ENCODE results near the gene CELA3A.
"Not testable (repeated sequence)": the region's sequence is repeated elsewhere in the genome, so short reads cannot be mapped to it uniquely, and the experiment has no call there.

CELA3A gene

GRCh38 chr1:22014575-22015206, 13.2 kb downstream of the CELA3A start:
- not testable (repeated sequence) for H3K4me3 ChIP-seq (ENCODE audit: low read depth, low read length); DNase-seq (ENCODE audit: low read depth)

GRCh38 chr1:22018583-22019559, 17.4 kb downstream of the CELA3A start:
- peak; percentile 71 for DNase-seq (ENCODE audit: low read depth)
- H3K4me3 ChIP-seq (ENCODE audit: low read depth, low read length), result no peak overlapping the region
- TF ChIP-seq CTCF (IDR thresholded peaks at IDR 0.05; ENCODE audit: insufficient read depth, low read depth, low read length, missing control alignments), result peak; percentile 17

- H3K4me3 ChIP-seq (ENCODE audit: low read depth, low read length), result no peak overlapping the region
- DNase-seq (ENCODE audit: low read depth), result no peak
- TF ChIP-seq CTCF (IDR thresholded peaks at IDR 0.05; ENCODE audit: insufficient read depth, low read depth, low read length, missing control alignments), result no peak
These were observed 19.6 kb downstream of the CELA3A start for GRCh38 chr1:22021061-22021460.

GRCh38 chr1:22024485-22025367, 23.3 kb downstream of the CELA3A start:
- TF ChIP-seq CTCF (IDR thresholded peaks at IDR 0.05; ENCODE audit: insufficient read depth, low read depth, low read length, missing control alignments), result peak; percentile 15
- peak; percentile 84 for DNase-seq (ENCODE audit: low read depth)

GRCh38 chr1:22025368-22026155, 24.1 kb downstream of the CELA3A start:
- H3K4me3 ChIP-seq (ENCODE audit: low read depth, low read length), result peak overlapping the region; percentile 93
- no peak for TF ChIP-seq CTCF (IDR thresholded peaks at IDR 0.05; ENCODE audit: insufficient read depth, low read depth, low read length, missing control alignments)
- DNase-seq (ENCODE audit: low read depth), result peak; percentile 97

More at GRCh38 chr1:22024485-22025367, 23.3 kb downstream of the CELA3A start:
- H3K4me3 ChIP-seq (ENCODE audit: low read depth, low read length), result peak overlapping the region; percentile 93

- no peak for TF ChIP-seq CTCF (IDR thresholded peaks at IDR 0.05; ENCODE audit: insufficient read depth, low read depth, low read length, missing control alignments)
- peak; percentile 54 for DNase-seq (ENCODE audit: low read depth)
These were observed 25.4 kb downstream of the CELA3A start for GRCh38 chr1:22026924-22027289.

More at GRCh38 chr1:22026924-22027289, 25.4 kb downstream of the CELA3A start:
- peak overlapping the region; percentile 93 for H3K4me3 ChIP-seq (ENCODE audit: low read depth, low read length)

Measured in GM12865 (cell line).